ENCODE data around the gene NRN1. TPM values are rescaled to one million over a fixed set of nuclear protein-coding genes. Genes with fewer than 3 reads are reported as not detected.

Gene NRN1
- total RNA-seq, 2 experiments from 2014 or later, result 0.20 to 0.45 TPM

DNA sequence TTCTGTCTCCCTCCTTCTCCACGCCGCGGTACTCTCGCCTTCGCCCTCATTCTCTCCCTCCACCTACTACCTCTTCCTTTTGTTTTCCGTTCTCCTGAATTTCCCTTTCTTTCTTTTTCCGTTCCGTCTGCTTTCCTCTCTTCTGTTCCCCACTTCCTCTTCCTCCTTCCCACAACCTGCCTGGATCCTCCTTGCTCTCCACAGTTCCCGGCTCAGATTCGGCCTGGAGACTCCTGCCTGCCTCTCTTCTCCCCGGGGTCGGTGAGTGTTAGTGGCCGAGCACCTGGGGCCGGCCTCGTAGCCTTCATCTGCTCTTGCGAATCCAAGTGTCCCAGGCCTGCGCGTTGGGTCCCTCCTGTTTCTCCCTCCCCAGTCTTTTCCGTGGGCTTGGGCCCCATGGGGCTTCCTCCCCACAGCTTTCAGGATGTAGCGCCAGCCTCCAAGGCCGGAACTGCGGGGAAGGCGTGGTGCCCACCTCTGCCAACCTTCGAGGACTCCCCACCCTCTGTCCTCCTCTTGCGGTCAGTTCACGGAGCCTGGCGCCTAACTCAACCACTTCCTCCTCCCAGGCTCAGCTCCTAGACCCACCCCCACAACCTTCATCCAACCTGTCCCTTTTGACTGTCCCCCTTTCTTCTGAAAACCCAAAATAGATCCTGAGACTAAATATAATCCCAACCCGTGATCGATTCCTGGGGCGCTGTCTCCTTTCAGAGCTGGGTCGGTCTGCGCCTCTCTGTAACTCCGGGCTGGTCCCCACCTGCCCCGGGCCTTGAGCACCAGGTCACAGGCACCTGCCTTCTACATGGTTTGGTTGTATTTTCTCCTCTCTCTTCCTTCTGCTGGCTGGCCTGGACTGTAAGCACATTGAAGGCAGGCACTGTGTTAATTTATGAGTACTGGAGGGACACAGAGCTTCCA, 6.8 kb downstream of the NRN1 start:
- H3K4me1 Mint-ChIP-seq (ENCODE audit: low read depth), result peaks cover 65% of the 10 kb centered on the region
- H3K27ac Mint-ChIP-seq, result no peak overlapping the region
- H3K4me3 Mint-ChIP-seq, result peak overlapping the region; percentile 37
- H3K9me3 Mint-ChIP-seq, result peaks cover 6% of the 10 kb centered on the region
- DNase-seq, result no peak
- peaks cover 5% of the 10 kb centered on the region for H3K36me3 Mint-ChIP-seq (ENCODE audit: low read depth)
- H3K27me3 Mint-ChIP-seq (ENCODE audit: low read depth), result peaks cover 92% of the 10 kb centered on the region
- intact Hi-C loops (cut with micrococcal nuclease), result loop anchor here (5.0 to 10.0 kb wide), 2 partner anchors 547 to 1225 kb away; partner anchors contain the start of gene CDYL
- CTCF ChIA-PET, result interaction anchor here (0.6 to 1.4 kb wide), 3 partner anchors 186 to 826 kb away, joined by 3 read pairs; no protein-coding TSS in a partner anchor

DNA sequence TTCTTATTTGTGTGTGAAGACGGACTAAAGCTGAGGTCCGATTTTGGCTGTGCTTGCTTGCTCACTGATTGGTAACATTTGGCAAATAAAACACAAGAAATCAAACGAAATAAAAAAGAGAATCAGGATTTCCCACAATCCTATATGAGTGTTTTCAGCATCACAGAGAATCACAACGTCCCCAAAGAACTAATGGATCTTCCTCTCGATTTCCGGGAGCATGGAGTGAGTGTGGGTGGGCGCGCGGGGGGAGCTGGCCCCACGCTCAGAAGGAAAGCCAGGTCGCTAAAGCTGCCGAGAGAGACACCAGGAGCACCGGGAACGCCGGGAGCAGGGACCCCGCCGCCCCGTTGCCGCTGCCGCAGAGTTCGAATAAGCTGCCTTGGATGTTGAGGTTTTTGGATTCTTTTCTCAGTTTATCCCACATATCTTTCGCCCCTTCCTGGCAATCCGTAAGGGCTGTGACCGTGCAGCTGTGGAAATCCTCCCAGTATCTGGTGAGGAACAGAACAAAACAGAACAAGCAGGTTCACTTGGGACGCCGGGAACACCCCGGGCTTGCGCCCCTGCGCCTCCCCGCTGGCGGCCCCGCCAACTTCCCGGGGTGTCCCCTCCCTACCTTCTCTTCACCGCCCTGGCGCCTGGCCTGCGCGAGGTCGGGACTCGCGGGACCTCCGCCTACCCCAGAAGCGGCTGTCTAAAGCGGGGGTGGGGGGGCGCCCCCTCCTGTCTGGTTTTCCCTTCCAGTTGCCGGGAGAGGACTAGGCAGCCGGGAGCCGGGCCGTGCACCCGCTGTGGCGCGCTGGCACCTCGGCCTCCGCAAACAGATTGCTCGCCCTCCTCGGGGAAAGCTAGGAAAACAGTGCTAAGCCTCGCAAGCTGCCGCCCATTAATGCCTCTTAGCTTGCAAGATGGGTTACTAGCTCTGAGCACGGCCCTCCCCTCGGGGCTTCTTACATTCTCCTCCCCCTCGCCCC, 7.7 kb downstream of the NRN1 start:
- no peak overlapping the region for H3K27ac Mint-ChIP-seq
- DNase-seq, result peak; percentile 15
- peaks cover 63% of the 10 kb centered on the region for H3K4me1 Mint-ChIP-seq (ENCODE audit: low read depth)
- peaks cover 5% of the 10 kb centered on the region for H3K36me3 Mint-ChIP-seq (ENCODE audit: low read depth)
- H3K27me3 Mint-ChIP-seq (ENCODE audit: low read depth), result peaks cover 92% of the 10 kb centered on the region
- H3K9me3 Mint-ChIP-seq, result peaks cover 6% of the 10 kb centered on the region
- no peak overlapping the region for H3K4me3 Mint-ChIP-seq
- intact Hi-C loops (cut with micrococcal nuclease), result loop anchor here (5.0 kb wide), 1 partner anchor 548 kb away; no protein-coding TSS in a partner anchor
- CTCF ChIA-PET, result interaction anchor here (1.0 to 1.3 kb wide), 2 partner anchors 15 to 185 kb away, joined by 3 read pairs; no protein-coding TSS in a partner anchor

DNA sequence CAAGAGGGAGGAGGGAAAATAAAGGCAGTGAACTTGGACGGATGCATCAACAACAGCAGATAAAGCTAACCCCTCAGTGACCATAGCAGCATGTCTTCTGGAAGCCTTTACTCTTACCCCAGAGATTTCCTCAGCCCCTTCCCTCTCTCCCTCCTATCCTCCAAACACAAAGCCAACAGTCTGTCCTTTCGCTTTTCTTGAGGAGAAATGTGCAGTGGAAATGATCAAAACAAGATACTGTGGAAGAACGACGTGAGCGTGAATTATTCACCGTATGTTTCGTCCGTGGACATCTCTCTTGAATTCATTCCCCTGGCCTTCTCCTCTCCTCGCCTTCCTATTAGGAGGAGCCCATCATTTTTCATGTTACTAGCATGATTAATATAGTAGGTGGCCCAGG, 8.5 kb downstream of the NRN1 start:
- CTCF ChIA-PET, result interaction anchor here (0.8 to 1.3 kb wide), 3 partner anchors 9 to 15 kb away, joined by 3 to 4 read pairs (median 3); partner anchors contain the start of gene NRN1
- intact Hi-C loops (cut with micrococcal nuclease), result loop anchor here (5.0 kb wide), 1 partner anchor 549 kb away; no protein-coding TSS in a partner anchor
- Mint-ChIP-seq H3K36me3 (ENCODE audit: low read depth) (peaks cover 5% of the 10 kb centered on the region), H3K27me3 (ENCODE audit: low read depth) (peaks cover 92% of the 10 kb centered on the region), H3K27ac (no peak overlapping the region), H3K4me1 (ENCODE audit: low read depth) (peaks cover 62% of the 10 kb centered on the region), H3K4me3 (no peak overlapping the region), H3K9me3 (peaks cover 6% of the 10 kb centered on the region)
- no peak for DNase-seq

DNA sequence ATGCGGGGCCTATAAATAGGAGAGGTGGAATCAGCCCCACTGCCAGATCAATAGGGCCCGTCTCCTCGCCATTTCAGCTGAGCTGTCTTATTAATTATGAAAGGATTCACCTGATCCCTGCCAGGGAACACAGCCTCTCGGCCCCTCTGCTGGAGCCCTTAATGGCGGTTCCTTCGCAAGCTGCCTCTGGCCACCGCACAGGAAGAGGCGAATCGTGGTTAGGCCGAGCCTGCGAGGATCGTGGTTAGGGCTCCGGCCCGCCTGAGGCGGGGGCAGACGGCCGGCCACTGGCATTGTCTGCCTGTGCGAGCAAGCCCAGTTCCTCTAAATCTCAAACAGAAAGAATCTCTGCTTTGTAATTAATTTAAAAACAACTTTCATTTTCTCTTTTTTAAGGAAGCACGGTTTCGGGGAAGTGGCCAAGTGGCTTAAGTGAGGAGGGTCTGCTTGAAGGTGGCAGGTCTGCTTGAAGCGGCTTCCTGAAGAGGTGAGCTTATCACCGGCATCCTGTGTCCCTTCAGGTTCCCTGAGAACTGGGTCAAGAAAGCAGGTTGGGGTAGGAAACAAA, 9.2 kb downstream of the NRN1 start:
- intact Hi-C loops (cut with micrococcal nuclease), result loop anchor here (1.0 to 5.0 kb wide), 2 partner anchors 11 to 550 kb away; no protein-coding TSS in a partner anchor
- Mint-ChIP-seq H3K4me1 (ENCODE audit: low read depth) (peaks cover 55% of the 10 kb centered on the region), H3K9me3 (peaks cover 6% of the 10 kb centered on the region), H3K4me3 (peak overlapping the region; percentile 67), H3K27ac (no peak overlapping the region), H3K36me3 (ENCODE audit: low read depth) (peaks cover 5% of the 10 kb centered on the region), H3K27me3 (ENCODE audit: low read depth) (peaks cover 91% of the 10 kb centered on the region)
- no peak for DNase-seq
- CTCF ChIA-PET, result interaction anchor here (0.7 to 0.9 kb wide), 3 partner anchors 10 to 150 kb away, joined by 3 to 4 read pairs (median 3); partner anchors contain the start of gene NRN1

DNA sequence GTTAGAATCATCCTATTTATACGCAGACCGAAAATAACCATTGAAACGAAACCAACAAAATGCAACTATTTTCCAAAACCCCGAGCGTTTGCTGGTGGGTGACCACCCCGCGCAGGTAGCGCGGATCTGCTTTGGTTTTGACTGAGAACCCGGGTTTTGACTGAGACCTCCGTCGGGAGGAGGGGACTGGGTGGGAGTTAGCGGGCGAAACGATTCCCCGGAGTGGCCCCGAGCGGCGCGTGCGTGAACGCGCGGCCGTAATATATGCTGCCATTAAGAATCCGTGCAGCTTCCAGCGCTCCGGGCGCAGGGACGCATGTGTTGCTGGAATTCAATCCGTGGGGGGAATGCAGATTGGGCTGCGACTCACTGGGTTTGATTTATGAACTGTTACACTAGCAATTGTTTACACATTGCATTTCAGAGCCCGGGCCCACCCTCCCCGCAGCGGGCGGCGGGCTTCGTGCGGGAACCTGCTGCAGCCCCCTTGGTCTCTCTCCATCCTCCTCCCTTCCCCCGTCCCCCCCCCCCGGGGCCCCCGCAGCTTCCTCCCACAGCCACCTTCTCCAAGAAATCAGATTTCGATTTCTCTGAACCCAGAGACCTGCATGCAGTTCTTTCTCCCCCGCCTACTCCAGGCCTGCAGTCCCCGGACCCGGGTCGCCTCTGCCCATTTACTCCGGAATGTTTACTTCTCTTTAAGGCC, 9.9 kb downstream of the NRN1 start:
- H3K27ac Mint-ChIP-seq, result no peak overlapping the region
- intact Hi-C loops (cut with micrococcal nuclease), result loop anchor here (1.0 to 5.0 kb wide), 2 partner anchors 11 to 550 kb away; no protein-coding TSS in a partner anchor
- peaks cover 88% of the 10 kb centered on the region for H3K27me3 Mint-ChIP-seq (ENCODE audit: low read depth)
- no peak for DNase-seq
- CTCF ChIA-PET, result no interaction called here
- H3K4me3 Mint-ChIP-seq, result peak overlapping the region; percentile 77
- H3K9me3 Mint-ChIP-seq, result peaks cover 6% of the 10 kb centered on the region
- peaks cover 54% of the 10 kb centered on the region for H3K4me1 Mint-ChIP-seq (ENCODE audit: low read depth)
- H3K36me3 Mint-ChIP-seq (ENCODE audit: low read depth), result peaks cover 5% of the 10 kb centered on the region

DNA sequence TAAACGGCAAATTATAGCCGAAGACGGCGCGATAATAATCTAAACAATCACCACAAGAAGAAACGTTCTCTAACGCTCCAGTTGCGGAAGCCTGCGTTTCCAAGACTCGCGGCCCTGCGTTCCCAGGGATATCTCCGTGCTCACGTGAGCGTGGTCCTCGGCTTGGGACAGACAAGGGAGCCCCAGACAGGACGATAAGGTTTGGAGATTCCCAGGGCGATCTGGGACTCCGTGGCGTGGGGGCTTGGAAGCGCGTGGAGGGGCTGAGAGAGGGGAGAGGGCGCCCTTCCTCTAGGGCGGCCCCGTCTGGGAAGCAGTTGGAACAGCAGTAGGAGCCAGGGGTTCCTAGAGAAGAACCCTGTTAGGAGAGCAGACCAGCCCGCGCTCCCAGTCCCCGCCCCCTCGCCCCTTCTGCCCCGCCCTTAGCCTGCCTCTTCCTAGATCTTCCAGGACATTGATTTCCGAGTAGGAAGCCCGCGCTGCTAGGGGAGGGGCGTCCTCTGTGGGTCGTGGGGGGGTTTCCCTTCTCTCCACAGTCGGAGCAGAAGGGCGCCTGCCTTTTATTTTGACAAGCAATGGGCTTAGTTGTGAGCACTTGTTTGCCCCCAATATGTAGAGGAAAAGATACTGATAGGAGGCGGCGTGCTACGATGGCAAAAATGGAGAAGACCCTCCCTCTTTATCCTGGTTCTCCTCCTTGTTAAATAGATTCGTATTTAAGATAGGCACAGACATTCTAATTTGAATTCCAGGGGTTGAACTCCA, 10.6 kb downstream of the NRN1 start:
- Mint-ChIP-seq H3K4me3 (peak overlapping the region; percentile 77), H3K27ac (no peak overlapping the region), H3K27me3 (ENCODE audit: low read depth) (peaks cover 80% of the 10 kb centered on the region), H3K36me3 (ENCODE audit: low read depth) (peaks cover 5% of the 10 kb centered on the region), H3K4me1 (ENCODE audit: low read depth) (peaks cover 50% of the 10 kb centered on the region), H3K9me3 (peaks cover 6% of the 10 kb centered on the region)
- CTCF ChIA-PET, result interaction anchor here (1.8 kb wide), 1 partner anchor 11 kb away, joined by 4 read pairs; the partner anchor contains the start of gene NRN1
- intact Hi-C loops (cut with micrococcal nuclease), result loop anchor here (5.0 kb wide), 1 partner anchor 551 kb away; no protein-coding TSS in a partner anchor
- DNase-seq, result peak; percentile 14

DNA sequence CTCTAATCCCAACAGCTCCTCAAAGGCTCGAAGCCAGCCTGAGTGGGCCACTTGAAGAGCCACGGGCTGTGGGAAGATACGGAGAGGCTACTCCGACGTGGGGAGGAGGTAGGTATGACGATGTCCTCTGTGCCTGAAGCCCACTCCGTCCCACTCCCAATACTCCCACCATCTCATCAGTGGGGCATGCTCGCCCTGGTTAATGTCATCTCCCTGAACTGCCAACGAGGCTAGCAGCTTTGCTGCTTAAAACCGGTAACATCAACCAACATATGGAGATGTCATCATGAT, 11.1 kb downstream of the NRN1 start:
- intact Hi-C loops (cut with micrococcal nuclease), result loop anchor here (5.0 kb wide), 1 partner anchor 552 kb away; no protein-coding TSS in a partner anchor
- Mint-ChIP-seq H3K27ac (no peak overlapping the region), H3K4me3 (peak overlapping the region; percentile 77), H3K36me3 (ENCODE audit: low read depth) (peaks cover 5% of the 10 kb centered on the region), H3K4me1 (ENCODE audit: low read depth) (peaks cover 50% of the 10 kb centered on the region), H3K27me3 (ENCODE audit: low read depth) (peaks cover 75% of the 10 kb centered on the region), H3K9me3 (peaks cover 6% of the 10 kb centered on the region)
- CTCF ChIA-PET, result interaction anchor here (1.8 kb wide), 1 partner anchor 11 kb away, joined by 4 read pairs; the partner anchor contains the start of gene NRN1
- DNase-seq, result no peak

DNA sequence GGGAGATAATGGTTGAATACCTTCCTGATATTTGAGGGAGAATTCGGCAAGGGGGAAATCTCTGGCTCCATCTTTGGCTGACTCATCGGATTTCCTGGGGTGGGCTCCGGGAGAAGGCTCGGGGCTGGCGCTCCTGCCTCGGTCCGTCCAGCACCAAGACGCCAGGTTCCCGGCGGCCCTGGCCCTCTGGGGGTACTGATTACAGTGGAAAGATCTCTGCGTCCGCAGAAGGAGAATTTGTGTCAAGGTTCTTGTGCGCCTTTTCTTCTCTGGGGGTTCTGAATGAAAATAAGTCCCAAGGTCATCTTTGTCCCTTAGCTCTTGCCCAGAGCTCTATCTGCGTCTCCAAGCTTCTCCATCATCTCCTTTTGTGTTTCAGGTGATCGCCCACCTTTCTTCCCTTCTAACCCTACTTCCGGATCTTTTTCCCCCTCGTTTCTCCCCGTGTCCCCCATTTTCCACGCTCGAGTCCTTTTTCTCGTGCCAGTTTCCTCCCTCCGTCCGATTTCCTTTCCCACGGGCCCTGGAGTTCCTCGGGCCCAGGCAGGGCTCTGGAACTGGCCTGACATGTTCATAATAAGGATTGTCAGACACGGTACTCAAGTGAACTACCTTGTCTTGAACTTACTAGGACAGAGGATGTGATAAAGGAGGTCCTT, 11.6 kb downstream of the NRN1 start:
- DNase-seq, result no peak
- intact Hi-C loops (cut with micrococcal nuclease), result loop anchor here (5.0 kb wide), 1 partner anchor 552 kb away; no protein-coding TSS in a partner anchor
- peaks cover 46% of the 10 kb centered on the region for H3K4me1 Mint-ChIP-seq (ENCODE audit: low read depth)

DNA sequence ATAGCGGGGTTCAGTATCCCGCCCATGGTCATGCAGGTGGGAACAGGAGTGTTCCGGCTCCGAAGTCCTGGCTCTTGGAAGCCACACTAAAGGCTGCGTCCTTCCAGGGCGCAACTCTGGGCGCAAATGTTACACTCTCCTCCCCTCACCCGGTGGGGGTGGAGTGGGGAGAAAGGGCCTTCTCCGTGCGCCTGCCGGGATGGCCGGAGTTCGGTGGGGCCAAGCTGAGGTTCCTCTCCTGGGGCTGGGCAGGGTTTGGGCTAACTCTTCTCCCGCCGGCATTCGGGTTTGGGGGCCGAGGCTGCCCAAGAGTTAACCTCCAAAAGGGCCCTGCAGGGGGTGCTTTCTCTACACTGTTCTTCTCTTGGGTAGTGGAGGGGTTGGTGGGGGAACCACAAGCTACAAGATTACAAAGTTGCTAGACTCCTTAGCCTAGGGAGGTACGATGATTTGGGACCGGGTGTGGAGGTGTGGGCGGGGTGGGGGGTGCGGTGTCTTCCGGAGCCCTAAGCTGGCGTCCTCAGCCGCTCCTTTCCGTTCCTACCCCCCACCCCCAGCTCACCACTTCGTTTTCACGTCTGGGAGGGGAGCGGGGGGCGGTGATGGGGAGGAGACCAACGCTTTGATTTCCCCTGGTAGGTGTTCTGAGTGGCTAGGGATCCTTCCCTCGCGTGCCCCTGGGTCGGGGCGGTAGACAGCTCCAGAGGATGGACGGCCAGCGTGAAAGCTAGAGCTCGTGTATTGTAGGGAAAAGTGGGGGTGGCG, 12.3 kb downstream of the NRN1 start:
- intact Hi-C loops (cut with micrococcal nuclease), result no loop called here
- peaks cover 65% of the 10 kb centered on the region for H3K27me3 Mint-ChIP-seq (ENCODE audit: low read depth)
- H3K4me1 Mint-ChIP-seq (ENCODE audit: low read depth), result peaks cover 39% of the 10 kb centered on the region
- no peaks in the 10 kb centered on the region for H3K9me3 Mint-ChIP-seq
- no peaks in the 10 kb centered on the region for H3K36me3 Mint-ChIP-seq (ENCODE audit: low read depth)
- no peak for DNase-seq
- CTCF ChIA-PET, result interaction anchor here (0.6 to 1.8 kb wide), 3 partner anchors 13 to 523 kb away, joined by 3 to 4 read pairs (median 4); partner anchors contain the start of gene NRN1
- H3K4me3 Mint-ChIP-seq, result no peak overlapping the region
- H3K27ac Mint-ChIP-seq, result no peak overlapping the region

More for the DNA sequence above, 11.6 kb downstream of the NRN1 start:
- Mint-ChIP-seq H3K9me3 (peaks cover 2% of the 10 kb centered on the region), H3K27ac (no peak overlapping the region), H3K4me3 (no peak overlapping the region), H3K27me3 (ENCODE audit: low read depth) (peaks cover 70% of the 10 kb centered on the region), H3K36me3 (ENCODE audit: low read depth) (peaks cover 1% of the 10 kb centered on the region)
- CTCF ChIA-PET, result interaction anchor here (1.4 to 1.8 kb wide), 2 partner anchors 12 to 524 kb away, joined by 4 read pairs; partner anchors contain the start of gene NRN1
